IMR-90 (cell line): ENCODE results near the gene ATP8B4. TPM values are rescaled to one million over a fixed set of nuclear protein-coding genes. Genes with fewer than 3 reads are reported as not detected.

Experiments
- ATAC-seq: fragments of 200-7000 bp; cut with Tn5 transposase; 2 replicates; pipeline ENCODE4 v1.9.1; 2020; ENCODE audit warnings: low read depth, mild to moderate bottlenecking, moderate library complexity
- BruUV-seq: library from RNA; stranded (reverse); fragments of 400-500 nt; replicated peaks from 2 replicates; lab custom pipeline; 2021; lab: Mats Ljungman, UMichigan
- CTCF ChIA-PET: fragments of 300-600 bp; formaldehyde crosslinking; extraction: SDS; loops from one replicate; lab custom pipeline; 2021; ENCODE audit warnings: antibody characterized with exemption; lab: Yijun Ruan, JAX
- POLR2A ChIA-PET: fragments of 300-600 bp; sonication (Branson Sonifier 250); formaldehyde crosslinking; loops from one replicate; lab custom pipeline; 2022; ENCODE audit warnings: antibody characterized with exemption; ENCODE audit not compliant: unreplicated experiment; lab: Charles Lee
- DNase-seq: peaks from one replicate; pipeline ENCODE4 v3.0.0; 2013
- H2AFZ ChIP-seq: replicated peaks from 2 replicates; pipeline ENCODE3; 2013; ENCODE audit warnings: low read length, mild to moderate bottlenecking; ENCODE audit not compliant: poor library complexity
- H2AK5ac ChIP-seq: 2 replicates; pipeline ENCODE4 v1.6.1; 2013; ENCODE audit warnings: low read depth, low read length, inconsistent platforms
- H2AK9ac ChIP-seq: replicated peaks from 2 replicates; pipeline ENCODE3; 2013; ENCODE audit warnings: mild to moderate bottlenecking, low read depth, low read length, moderate library complexity; ENCODE audit not compliant: poor library complexity
- H2BK120ac ChIP-seq: 2 replicates; pipeline ENCODE4 v1.6.1; 2013; ENCODE audit warnings: low read depth, low read length, inconsistent platforms
- H2BK15ac ChIP-seq: 3 replicates; pipeline ENCODE4 v1.6.1; 2013; ENCODE audit warnings: low read depth, low read length, inconsistent platforms
- H2BK20ac ChIP-seq: 2 replicates; pipeline ENCODE4 v1.6.1; 2013; ENCODE audit warnings: low read depth, mild to moderate bottlenecking, inconsistent platforms, low read length, moderate library complexity
- H2BK5ac ChIP-seq: 2 replicates; pipeline ENCODE4 v1.6.1; 2013; ENCODE audit warnings: mild to moderate bottlenecking, low read depth, low read length, inconsistent platforms; ENCODE audit not compliant: poor library complexity, severe bottlenecking
- H3K14ac ChIP-seq: replicated peaks from 2 replicates; pipeline ENCODE4 v1.6.1; 2013; ENCODE audit warnings: low read depth, low read length, inconsistent platforms
- H3K18ac ChIP-seq: 2 replicates; pipeline ENCODE4 v1.6.1; 2013; ENCODE audit warnings: low read depth, low read length, control low read depth
- H3K23ac ChIP-seq: 2 replicates; pipeline ENCODE4 v1.6.1; 2013; ENCODE audit warnings: low read depth, low read length, inconsistent platforms
- H3K27ac ChIP-seq: 2 replicates; pipeline ENCODE4 v1.5.1; 2013; ENCODE audit warnings: mild to moderate bottlenecking, control low read depth, low read length; ENCODE audit not compliant: insufficient read depth
- H3K27me3 ChIP-seq: 2 replicates; pipeline ENCODE4 v1.6.1; 2013; ENCODE audit warnings: low read length; ENCODE audit not compliant: control insufficient read depth, insufficient read depth
- H3K36me3 ChIP-seq: 2 replicates; pipeline ENCODE4 v1.6.1; 2013; ENCODE audit warnings: low read length, mixed read lengths; ENCODE audit not compliant: control insufficient read depth, insufficient read depth
- H3K4ac ChIP-seq: 2 replicates; pipeline ENCODE4 v1.6.1; 2013; ENCODE audit warnings: low read depth, low read length, inconsistent platforms
- H3K4me1 ChIP-seq: 2 replicates; pipeline ENCODE4 v1.6.1; 2013; ENCODE audit warnings: low read length, mixed read lengths; ENCODE audit not compliant: control insufficient read depth, insufficient read depth
- H3K4me2 ChIP-seq: 2 replicates; pipeline ENCODE4 v1.6.1; 2013; ENCODE audit warnings: low read depth, mild to moderate bottlenecking, control low read depth, low read length, moderate library complexity
- H3K4me3 ChIP-seq: 2 replicates; pipeline ENCODE4 v1.5.1; 2013; ENCODE audit warnings: low read depth, mild to moderate bottlenecking, control low read depth, low read length, moderate library complexity; ENCODE audit not compliant: insufficient read depth
- H3K56ac ChIP-seq: 2 replicates; pipeline ENCODE4 v1.6.1; 2013; ENCODE audit warnings: low read length, inconsistent platforms; ENCODE audit not compliant: insufficient read depth; ENCODE audit errors: extremely low read depth
- H3K79me1 ChIP-seq, 2 experiments: 2 replicates each; pipeline ENCODE4 v1.6.1; 2013; ENCODE audit warnings: low read length in 2 of 2, inconsistent platforms in 1 of 2, low read depth in 1 of 2
- H3K9ac ChIP-seq: 2 replicates; pipeline ENCODE4 v1.6.1; 2013; ENCODE audit warnings: low read depth, low read length, control low read depth
- H3K9me1 ChIP-seq: 2 replicates; pipeline ENCODE4 v1.6.1; 2013; ENCODE audit warnings: low read length, inconsistent platforms; ENCODE audit not compliant: insufficient read depth
- H3K9me3 ChIP-seq: 2 replicates; pipeline ENCODE4 v1.6.1; 2013; ENCODE audit warnings: low read length; ENCODE audit not compliant: control insufficient read depth, insufficient read depth
- H4K20me1 ChIP-seq: 2 replicates; pipeline ENCODE4 v1.6.1; 2013; ENCODE audit warnings: low read length, inconsistent platforms; ENCODE audit not compliant: insufficient read depth
- H4K5ac ChIP-seq: 2 replicates; pipeline ENCODE4 v1.6.1; 2013; ENCODE audit warnings: mild to moderate bottlenecking, low read depth, low read length, control low read depth
- H4K8ac ChIP-seq, 2 experiments: 2 replicates each; pipeline ENCODE4 v1.6.1; 2013; ENCODE audit warnings: low read depth in 2 of 2, low read length in 2 of 2, control low read depth in 1 of 2, inconsistent platforms in 1 of 2
- H4K91ac ChIP-seq: 2 replicates; pipeline ENCODE4 v1.6.1; 2013; ENCODE audit warnings: low read depth, low read length, inconsistent platforms; ENCODE audit not compliant: insufficient read depth
- MAZ ChIP-seq: IDR thresholded peaks from 2 replicates; pipeline ENCODE4 v1.6.1; 2012; ENCODE audit warnings: low read depth, mild to moderate bottlenecking, low read length, improper control_type of control experiment, moderate library complexity, borderline replicate concordance
- POLR2A ChIP-seq: IDR thresholded peaks from 2 replicates; pipeline ENCODE4 v1.6.1; 2012; ENCODE audit warnings: mild to moderate bottlenecking, low read depth, low read length
- USF2 ChIP-seq: fragments of 150-350 bp; IDR thresholded peaks from 2 replicates; pipeline ENCODE4 v1.6.1; 2017; ENCODE audit warnings: mild to moderate bottlenecking, antibody characterized with exemption, low read length, low read depth
- WGBS, 2 experiments: methylation state at CpG; one replicate each; pipeline versions ENCODE4 v1.1.5 to v1.1.7; 2013; ENCODE audit warnings: missing lambda C conversion rate in 2 of 2; ENCODE audit not compliant: insufficient read length in 1 of 2; ENCODE audit errors: extremely low coverage in 2 of 2; 5-methylcytosine and 5-hydroxymethylcytosine counted together
- dilution Hi-C: fragments of 300-500 bp; cut with HindIII; formaldehyde crosslinking; loops from one replicate; pipeline ENCODE4 v1.14.3; 2018; ENCODE audit warnings: low sequenced_read_pairs; ENCODE audit not compliant: unreplicated experiment
- in situ Hi-C: fragments of 300-500 bp; cut with MboI; formaldehyde crosslinking; loops from 3 replicates; pipeline ENCODE4 v1.14.3; 2019; ENCODE audit warnings: low sequenced_read_pairs, inconsistent platforms, mixed read lengths
- intact Hi-C: fragments of 100-400 bp; cut with micrococcal nuclease; formaldehyde crosslinking; loops from 2 replicates; pipeline ENCODE4 v1.10.0; 2022
- polyA plus RNA-seq, 3 experiments: library from polyadenylated mRNA; depleted of rRNA; stranded (reverse); fragments of >200 nt; gene quantifications; 2 replicates each; pipeline ENCODE4 v1.2.3, GENCODE V29; 2012; ENCODE audit warnings: low replicate concordance in 1 of 3
- total RNA-seq: library from RNA; depleted of rRNA; stranded (reverse); fragments of >200 nt; gene quantifications from 2 replicates; pipeline ENCODE4 v1.2.3, GENCODE V29; 2012

ATP8B4 gene
- total and polyA plus RNA-seq, 2 of the 4 experiments (the other 2 are of a cell fraction): 0.12 to 0.54 TPM

DNA sequence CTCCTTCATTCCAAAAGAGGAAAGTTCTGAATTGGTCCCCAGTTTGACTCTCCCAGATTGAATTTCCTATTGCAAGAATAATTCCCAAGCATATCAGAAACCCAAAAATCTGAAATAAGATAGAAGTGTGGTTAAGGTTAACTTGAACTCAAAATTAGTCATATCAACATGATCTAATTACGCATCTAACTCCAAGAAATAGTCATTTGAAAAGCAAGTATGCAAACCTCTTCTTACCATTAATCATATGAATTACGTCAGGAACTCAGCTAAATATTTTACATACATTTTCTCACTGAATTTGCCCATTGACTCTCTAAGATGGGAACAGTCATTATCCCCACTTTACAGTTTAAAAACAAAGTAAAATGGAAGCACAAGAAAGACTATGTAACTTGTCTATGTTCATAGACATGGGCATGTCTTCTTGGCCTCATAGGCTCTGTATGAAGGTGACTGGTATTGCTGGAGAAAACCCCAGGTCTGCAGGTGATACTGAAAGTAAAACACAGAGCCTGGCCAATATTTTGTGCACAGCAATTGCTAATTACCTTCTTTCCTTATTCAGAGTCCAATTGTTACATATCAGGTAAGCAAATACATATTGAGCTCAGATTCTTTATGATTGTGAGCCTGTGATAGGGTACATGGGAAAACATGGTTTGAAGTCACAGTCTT lies 139.2 kb downstream of the ATP8B4 start:
- H3K4ac ChIP-seq: peak overlapping the region; percentile 13; the same call in 1 of the 2 replicates
- in situ Hi-C loops: no loop called here
- peak overlapping the region; percentile 61; the same call in 1 of the 2 replicates for H4K5ac ChIP-seq

More for the DNA sequence above, 139.2 kb downstream of the ATP8B4 start:
- no peak overlapping the region for H3K4me3 ChIP-seq
- H2BK15ac ChIP-seq: peak overlapping the region; percentile 26; the same call in 1 of the 3 replicates
- intact Hi-C loops: no loop called here
- ChIA-PET CTCF (no interaction called here), POLR2A (no interaction called here)
- no peak overlapping the region for H2AFZ ChIP-seq
- peak; percentile 64 for DNase-seq
- H4K20me1 ChIP-seq: no peaks in the 10 kb centered on the region
- dilution Hi-C loops: no loop called here
- H3K27me3 ChIP-seq: no peaks in the 10 kb centered on the region
- H2AK5ac ChIP-seq: peak overlapping the region; percentile 31; the same call in 1 of the 2 replicates
- no peak overlapping the region for H2BK20ac ChIP-seq
- H3K56ac ChIP-seq: no peak overlapping the region
- peak overlapping the region; percentile 56; the same call in 1 of the 2 replicates for H3K4me2 ChIP-seq
- no peaks in the 10 kb centered on the region for H3K9me1 ChIP-seq
- no TSS peak for BruUV-seq
- H3K23ac ChIP-seq: no peak overlapping the region
- no peak overlapping the region for H2AK9ac ChIP-seq
- H3K14ac ChIP-seq: no peak overlapping the region
- no peaks in the 10 kb centered on the region for H3K36me3 ChIP-seq
- H3K4me1 ChIP-seq: peaks cover 6% of the 10 kb centered on the region
- H4K8ac ChIP-seq: no peak overlapping the region
- H3K18ac ChIP-seq: peak overlapping the region; percentile 88
- no peak for ATAC-seq
- H3K9me3 ChIP-seq: no peaks in the 10 kb centered on the region
- no peak for TF ChIP-seq POLR2A
- TF ChIP-seq MAZ: no peak
- no peak for TF ChIP-seq USF2
- H3K79me1 ChIP-seq: no peaks in the 10 kb centered on the region
- H2BK120ac ChIP-seq: no peak overlapping the region
- H3K27ac ChIP-seq: peak overlapping the region; percentile 44; the same call in 1 of the 2 replicates
- H4K91ac ChIP-seq: no peak overlapping the region
- no peak overlapping the region for H3K9ac ChIP-seq
- H2BK5ac ChIP-seq: peak overlapping the region; percentile 35
- WGBS, 2 experiments: no CpG with 5 or more reads among the region's 2 CpGs
